GM20000 (cell line): Measurements from ENCODE around the gene IRF3.

Experiments
- DNase-seq: peaks from one replicate; pipeline ENCODE4 v3.0.0; 2012; ENCODE audit warnings: low spot score
- TF ChIP-seq, protein P1 (sequence below): IDR thresholded peaks from 2 replicates; pipeline ENCODE4 v1.5.1; 2012; ENCODE audit warnings: mild to moderate bottlenecking, control low read depth; ENCODE audit errors: extremely low read depth, missing control alignments

IRF3 gene

GRCh38 chr19:49686503-49687088 is 20.9 kb upstream of the IRF3 start:
- TF ChIP-seq, protein P1, sequence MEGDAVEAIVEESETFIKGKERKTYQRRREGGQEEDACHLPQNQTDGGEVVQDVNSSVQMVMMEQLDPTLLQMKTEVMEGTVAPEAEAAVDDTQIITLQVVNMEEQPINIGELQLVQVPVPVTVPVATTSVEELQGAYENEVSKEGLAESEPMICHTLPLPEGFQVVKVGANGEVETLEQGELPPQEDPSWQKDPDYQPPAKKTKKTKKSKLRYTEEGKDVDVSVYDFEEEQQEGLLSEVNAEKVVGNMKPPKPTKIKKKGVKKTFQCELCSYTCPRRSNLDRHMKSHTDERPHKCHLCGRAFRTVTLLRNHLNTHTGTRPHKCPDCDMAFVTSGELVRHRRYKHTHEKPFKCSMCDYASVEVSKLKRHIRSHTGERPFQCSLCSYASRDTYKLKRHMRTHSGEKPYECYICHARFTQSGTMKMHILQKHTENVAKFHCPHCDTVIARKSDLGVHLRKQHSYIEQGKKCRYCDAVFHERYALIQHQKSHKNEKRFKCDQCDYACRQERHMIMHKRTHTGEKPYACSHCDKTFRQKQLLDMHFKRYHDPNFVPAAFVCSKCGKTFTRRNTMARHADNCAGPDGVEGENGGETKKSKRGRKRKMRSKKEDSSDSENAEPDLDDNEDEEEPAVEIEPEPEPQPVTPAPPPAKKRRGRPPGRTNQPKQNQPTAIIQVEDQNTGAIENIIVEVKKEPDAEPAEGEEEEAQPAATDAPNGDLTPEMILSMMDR, result no peak
- DNase-seq, result no peak

GRCh38 chr19:49685845-49686332 is 20.2 kb upstream of the IRF3 start:
- DNase-seq, result no peak
- TF ChIP-seq, protein P1, result no peak

- TF ChIP-seq, protein P1, result no peak
- no peak for DNase-seq
Observed at GRCh38 chr19:49684983-49685553, 19.4 kb upstream of the IRF3 start.

DNA sequence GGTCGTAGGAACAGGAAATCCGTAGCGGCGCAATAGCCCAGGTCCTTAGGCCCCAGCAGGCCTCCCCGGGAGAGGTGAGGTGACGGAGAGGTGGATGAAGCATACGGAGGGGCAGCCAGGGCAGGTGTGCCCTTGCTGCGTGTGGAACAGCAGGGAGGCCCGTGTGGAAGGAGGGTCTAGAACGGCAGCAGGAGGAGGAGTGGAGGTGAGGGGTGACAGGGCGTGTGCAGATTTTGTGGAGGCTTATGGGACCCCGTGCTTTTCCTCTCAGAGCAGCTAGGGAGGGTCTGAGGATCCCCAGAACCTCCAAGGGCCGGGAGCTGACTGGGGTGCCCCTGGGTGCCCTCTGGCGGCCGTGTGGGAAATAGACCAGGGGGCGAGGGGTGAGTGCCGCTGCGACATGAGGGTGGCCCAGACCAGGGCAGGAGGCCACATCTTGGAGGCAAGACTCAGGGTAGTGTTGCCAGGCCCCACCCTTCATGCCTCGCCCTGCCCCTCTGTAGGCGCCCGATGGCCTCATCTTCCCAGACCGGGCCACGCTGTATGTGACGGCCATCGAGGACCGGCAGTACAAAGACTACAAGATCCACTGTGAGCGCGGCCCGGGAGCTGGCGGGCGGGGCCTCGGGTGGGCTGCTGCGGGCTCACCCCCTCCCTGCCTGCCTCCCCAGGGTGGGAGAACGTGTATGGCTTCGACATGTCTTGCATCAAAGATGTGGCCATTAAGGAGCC is 18.8 kb upstream of the IRF3 start:
- TF ChIP-seq, protein P1, result no peak
- peak; percentile 75 for DNase-seq

DNA sequence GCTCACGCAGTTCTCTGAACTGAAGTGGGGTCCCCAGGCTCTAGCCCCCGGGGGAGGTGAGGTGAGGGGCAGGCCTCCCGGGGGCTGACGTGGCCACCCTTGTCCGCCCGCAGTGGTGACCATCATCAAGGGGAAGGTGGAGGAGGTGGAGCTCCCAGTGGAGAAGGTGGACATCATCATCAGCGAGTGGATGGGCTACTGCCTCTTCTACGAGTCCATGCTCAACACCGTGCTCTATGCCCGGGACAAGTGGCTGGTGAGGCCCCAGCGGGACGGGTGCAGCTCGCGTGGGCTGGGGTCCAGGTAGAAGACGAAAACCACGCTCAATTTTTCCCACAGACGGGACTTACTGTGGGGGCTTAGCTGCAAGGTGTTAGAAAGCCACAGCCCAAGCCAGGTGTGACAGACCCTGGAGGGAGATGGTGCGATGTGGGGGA is 18.2 kb upstream of the IRF3 start:
- no peak for DNase-seq
- TF ChIP-seq, protein P1, result no peak

DNA sequence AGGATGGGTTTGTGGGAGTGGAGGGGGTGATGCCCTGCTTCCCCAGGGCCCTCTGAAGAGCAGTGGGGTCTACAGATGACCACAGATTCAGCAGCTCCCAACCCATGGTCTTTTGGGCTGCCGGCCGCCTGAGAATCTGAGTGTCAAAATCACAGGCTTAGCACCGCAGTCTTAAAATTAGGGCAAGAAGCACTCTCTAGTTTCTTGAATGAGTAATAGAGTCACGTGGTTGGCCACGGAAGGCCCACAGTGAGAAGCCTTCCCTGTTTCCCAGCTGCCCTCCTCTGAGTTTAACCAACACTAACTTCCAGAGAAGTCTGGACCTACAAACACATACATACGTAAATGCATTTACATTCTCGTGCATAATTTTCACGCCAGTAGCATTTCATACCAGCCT is 16.6 kb upstream of the IRF3 start:
- DNase-seq, result no peak
- TF ChIP-seq, protein P1, result no peak

DNA sequence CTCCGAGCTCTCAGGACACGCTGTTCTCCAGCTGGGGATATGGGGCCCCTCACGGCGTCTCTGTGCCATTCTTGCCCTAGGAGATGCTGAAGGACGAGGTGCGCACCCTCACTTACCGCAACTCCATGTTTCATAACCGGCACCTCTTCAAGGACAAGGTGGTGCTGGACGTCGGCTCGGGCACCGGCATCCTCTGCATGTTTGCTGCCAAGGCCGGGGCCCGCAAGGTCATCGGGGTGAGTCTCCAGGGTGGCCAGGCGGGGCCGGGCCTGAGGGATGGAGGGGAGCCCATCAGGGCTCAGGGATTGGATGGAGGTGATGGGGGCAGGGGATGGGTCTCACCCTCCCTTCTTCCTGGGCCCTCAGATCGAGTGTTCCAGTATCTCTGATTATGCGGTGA is 16.2 kb upstream of the IRF3 start:
- no peak for DNase-seq
- TF ChIP-seq, protein P1, result no peak
